Mucosa of rectum (tissue), 2 donors: ENCODE data around the gene IL1A.

Experiments used
- H3K27ac ChIP-seq, 2 donors: one replicate each; pipeline ENCODE4 v1.7.0; 2013; ENCODE audit warnings: inconsistent platforms in 2 of 2, low read depth in 2 of 2, low read length in 2 of 2
- H3K27me3 ChIP-seq, 2 donors: one replicate each; pipeline ENCODE4 v1.7.0; 2013; ENCODE audit warnings: low read length in 2 of 2; ENCODE audit not compliant: control insufficient read depth in 2 of 2, insufficient read depth in 2 of 2
- H3K36me3 ChIP-seq, 2 donors: one replicate each; pipeline ENCODE4 v1.7.0; 2013; ENCODE audit warnings: low read length in 2 of 2; ENCODE audit not compliant: control insufficient read depth in 2 of 2, insufficient read depth in 2 of 2
- H3K4me1 ChIP-seq, 2 donors: one replicate each; pipeline ENCODE4 v1.7.0; 2013; ENCODE audit warnings: low read length in 2 of 2, mild to moderate bottlenecking in 1 of 2; ENCODE audit not compliant: control insufficient read depth in 2 of 2, insufficient read depth in 2 of 2
- H3K4me3 ChIP-seq, 2 donors: one replicate each; pipeline ENCODE4 v1.7.0; 2013; ENCODE audit warnings: low read length in 2 of 2
- H3K9ac ChIP-seq, 2 donors: one replicate each; pipeline ENCODE4 v1.7.0; 2013; ENCODE audit warnings: low read length in 2 of 2, low read depth in 1 of 2, mild to moderate bottlenecking in 1 of 2
- H3K9me3 ChIP-seq, 2 donors: one replicate each; pipeline ENCODE4 v1.7.0; 2013; ENCODE audit warnings: low read length in 2 of 2; ENCODE audit not compliant: control insufficient read depth in 2 of 2
- donor health status: healthy.
- donor health status: Normal muscosa, but diverticular disease.

IL1A gene

DNA sequence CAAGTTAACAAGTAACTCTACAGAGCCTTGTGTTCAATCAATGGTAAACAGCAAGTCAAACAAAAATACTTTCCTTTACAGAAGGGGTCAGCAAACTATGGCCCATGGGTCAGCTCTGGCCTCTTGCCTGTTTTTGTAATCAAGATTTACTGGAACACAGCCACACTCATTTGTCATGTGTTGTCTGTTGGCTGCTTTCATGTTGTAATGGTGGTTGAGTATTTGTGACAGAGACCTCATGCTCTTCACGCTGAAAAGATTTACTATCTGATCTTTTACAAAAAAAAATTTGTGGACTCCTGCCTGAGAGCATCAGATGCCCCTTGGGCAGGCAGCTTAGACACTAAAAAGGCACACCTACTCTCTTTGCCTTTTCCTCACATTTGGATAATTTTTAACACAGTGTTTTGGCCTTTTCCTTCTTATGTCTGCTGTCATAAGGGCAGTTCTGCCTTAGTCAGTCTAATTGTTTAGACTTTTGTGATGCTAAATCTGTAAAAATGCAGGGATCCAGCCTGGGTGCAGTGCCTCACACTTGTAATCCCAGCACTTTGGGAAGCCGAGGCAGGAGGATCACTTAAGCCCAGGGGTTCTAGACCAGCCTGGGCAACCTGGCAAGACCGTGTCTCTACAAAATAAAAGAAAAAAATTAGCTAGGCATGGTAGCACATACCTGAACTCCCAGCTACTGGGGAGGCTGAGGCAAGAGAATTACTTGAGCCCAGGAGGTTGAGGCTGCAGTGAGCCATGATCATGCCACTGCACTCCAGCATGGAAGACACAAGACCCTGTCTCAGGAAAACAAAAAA lies 34.0 kb upstream of the IL1A start:
- no peaks in the 10 kb centered on the region for H3K9me3 ChIP-seq
- H3K4me3 ChIP-seq: no peak overlapping the region
- H3K9ac ChIP-seq: no peak overlapping the region
- no peak overlapping the region for H3K27ac ChIP-seq
- no peaks in the 10 kb centered on the region for H3K36me3 ChIP-seq
- H3K27me3 ChIP-seq: no peaks in the 10 kb centered on the region
- peaks cover 0 to 4% of the 10 kb centered on the region in 2 donors for H3K4me1 ChIP-seq

DNA sequence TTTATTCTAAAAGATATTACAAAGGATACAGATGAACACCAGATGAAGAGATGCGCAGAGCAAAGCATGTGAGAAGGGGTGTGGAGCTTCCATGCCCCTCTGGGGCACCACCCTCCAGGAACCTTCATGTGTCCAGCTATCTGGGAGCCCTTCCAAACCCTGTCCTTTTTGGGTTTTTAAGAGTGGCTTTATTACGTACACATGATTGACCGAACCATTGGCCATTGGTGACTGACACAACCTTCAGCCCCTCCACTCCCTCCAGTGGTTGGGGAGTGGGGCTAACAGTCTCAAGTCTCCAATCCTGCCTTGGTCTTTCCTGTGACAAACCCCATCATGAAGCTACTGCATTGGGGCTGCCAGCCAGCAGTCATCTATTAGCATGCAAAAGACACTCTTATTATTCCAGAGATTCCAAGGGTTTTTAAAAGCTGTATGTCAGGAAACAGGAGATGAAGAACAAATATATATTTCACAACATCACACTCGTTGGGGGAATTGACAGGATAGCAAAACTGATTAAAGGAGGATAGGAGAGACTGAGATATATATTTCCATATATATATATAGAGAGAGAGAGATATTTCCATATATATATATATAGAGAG lies 32.9 kb upstream of the IL1A start:
- peaks cover 3 to 4% of the 10 kb centered on the region in 2 donors for H3K4me1 ChIP-seq
- no peak overlapping the region for H3K4me3 ChIP-seq
- H3K36me3 ChIP-seq: no peaks in the 10 kb centered on the region
- no peak overlapping the region for H3K27ac ChIP-seq
- H3K9ac ChIP-seq: no peak overlapping the region
- no peaks in the 10 kb centered on the region for H3K9me3 ChIP-seq
- no peaks in the 10 kb centered on the region for H3K27me3 ChIP-seq

DNA sequence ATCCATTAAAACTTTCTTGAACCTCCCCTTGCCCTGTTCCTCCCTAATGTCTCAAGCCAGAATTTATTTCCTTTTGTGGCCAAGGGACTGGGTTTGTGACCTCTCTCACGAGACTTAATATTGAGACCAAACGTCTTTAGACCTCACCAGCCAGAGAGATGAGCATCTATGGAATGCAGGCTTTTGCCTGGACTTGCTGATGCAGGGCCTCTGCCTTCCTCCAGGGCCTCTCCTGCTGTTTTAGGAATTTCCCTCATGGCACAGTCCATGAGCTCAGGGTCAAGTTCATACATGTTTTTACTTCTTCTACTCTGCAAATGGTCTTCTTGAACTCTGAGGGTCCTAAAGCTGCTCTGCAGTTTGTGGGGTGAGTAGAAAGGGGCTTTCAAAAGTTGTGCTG lies 30.0 kb upstream of the IL1A start:
- H3K36me3 ChIP-seq: no peaks in the 10 kb centered on the region
- H3K4me3 ChIP-seq: no peak overlapping the region
- H3K9ac ChIP-seq: no peak overlapping the region
- H3K4me1 ChIP-seq: peaks cover 3 to 7% of the 10 kb centered on the region in 2 donors
- H3K27ac ChIP-seq: no peak overlapping the region
- H3K9me3 ChIP-seq: no peaks in the 10 kb centered on the region
- no peaks in the 10 kb centered on the region for H3K27me3 ChIP-seq

DNA sequence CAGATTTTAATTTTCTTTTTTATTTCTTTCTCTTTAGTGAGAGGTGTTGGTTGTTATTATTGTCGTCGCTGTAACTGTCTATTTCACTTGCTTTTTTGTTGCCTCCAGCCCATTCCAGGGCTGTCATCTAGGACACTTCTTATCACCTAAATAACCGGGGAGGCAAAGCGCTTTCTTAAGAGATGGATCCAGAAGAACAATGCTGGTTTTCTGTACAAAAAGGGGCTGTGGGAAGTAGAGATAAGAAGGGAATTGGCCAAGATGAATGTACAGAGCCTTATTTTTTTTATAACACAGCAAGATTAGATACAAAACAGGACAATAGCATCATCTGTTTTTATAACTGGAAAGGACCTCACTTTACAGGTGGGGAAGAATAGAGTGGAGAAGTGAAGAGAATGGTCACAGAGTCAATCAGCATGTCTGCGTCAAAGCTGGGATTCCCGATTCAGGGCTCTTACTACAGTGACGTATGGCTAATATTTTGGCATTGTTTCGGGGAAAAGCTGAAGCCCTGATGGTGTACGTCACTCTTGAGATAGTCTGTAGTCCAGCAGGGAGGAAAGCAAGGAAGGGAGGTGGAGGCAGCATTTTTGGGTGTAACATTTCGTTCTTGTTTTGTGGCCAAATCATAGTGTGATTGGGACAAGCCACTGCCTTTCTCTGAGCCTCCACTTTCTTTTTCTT lies 29.1 kb upstream of the IL1A start:
- Histone ChIP-seq H3K4me1 (peaks cover 3 to 7% of the 10 kb centered on the region in 2 donors), H3K9me3 (no peaks in the 10 kb centered on the region), H3K9ac (no peak overlapping the region), H3K27ac (no peak overlapping the region), H3K4me3 (no peak overlapping the region), H3K36me3 (no peaks in the 10 kb centered on the region), H3K27me3 (no peaks in the 10 kb centered on the region)

DNA sequence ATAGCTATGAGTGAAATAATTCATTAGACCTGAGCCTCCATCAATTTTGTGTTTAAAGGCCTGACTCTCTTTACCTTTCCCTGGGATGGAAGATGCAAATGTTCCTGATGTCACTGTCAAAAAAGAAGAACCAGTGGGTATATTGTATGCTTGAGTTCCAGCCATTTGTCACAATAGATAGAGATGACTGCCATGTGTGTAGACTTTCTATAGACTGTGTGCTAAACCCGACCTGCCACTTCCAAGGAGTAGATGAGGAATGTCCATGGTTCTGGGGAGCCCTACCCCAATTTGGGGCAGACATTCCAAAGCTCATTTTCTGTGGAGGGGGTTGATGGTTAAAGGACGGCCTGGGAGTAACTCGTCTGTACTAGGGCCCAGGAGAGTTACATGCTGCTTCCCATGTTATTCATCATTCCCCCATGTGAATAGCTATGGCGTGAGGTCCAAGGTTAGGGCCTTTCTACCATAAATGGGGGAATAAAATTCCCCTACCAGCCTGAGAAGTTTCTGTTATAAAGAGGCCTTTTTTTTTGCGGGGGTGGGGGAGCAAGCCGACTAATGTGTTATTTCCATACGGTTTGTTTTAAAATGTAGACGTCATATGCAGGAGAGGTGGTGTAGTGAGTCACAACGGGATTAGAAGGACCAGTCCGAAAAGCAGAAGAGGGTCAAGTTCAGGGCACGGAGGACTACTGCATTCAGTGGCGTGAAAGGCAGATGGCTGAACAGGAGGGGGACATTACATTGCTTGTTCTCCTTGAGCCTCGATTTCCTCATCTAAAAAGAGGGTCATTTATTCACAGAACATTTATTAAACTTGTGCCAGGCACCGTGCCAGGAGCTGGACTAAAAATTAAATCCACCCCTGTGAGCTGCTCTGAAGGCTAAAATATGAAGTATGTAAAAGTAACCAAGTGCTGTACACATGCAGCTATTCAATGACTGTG lies 28.3 kb upstream of the IL1A start:
- no peaks in the 10 kb centered on the region for H3K36me3 ChIP-seq
- no peak overlapping the region for H3K4me3 ChIP-seq
- H3K9me3 ChIP-seq: no peaks in the 10 kb centered on the region
- no peak overlapping the region for H3K27ac ChIP-seq
- peaks cover 3 to 7% of the 10 kb centered on the region in 2 donors for H3K4me1 ChIP-seq
- no peak overlapping the region for H3K9ac ChIP-seq
- H3K27me3 ChIP-seq: no peaks in the 10 kb centered on the region

DNA sequence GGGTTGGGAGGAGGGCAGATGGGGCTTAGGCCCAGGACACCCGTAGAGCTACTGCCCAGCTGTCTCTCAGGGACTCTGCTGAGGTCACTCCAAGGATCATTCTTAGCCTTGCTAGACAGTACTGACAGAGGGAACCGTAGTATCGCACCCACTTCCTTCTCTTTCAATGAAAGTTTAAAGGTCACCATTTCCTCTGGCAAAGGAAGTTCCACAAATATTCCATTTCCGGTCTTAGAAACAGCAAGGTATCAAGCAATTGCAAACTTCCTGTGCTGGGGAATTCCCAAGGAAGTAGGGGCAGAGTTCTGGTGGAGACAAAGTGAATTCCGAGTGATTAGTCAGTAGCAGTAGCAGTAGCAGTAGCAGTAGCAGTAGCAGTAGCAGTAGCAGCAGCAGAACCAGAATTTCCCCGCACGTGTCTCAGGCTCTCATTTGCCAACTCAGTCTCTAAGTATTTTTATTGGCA lies 27.6 kb upstream of the IL1A start:
- H3K27me3 ChIP-seq: no peaks in the 10 kb centered on the region
- peaks cover 3 to 7% of the 10 kb centered on the region in 2 donors for H3K4me1 ChIP-seq
- H3K27ac ChIP-seq: no peak overlapping the region
- H3K36me3 ChIP-seq: no peaks in the 10 kb centered on the region
- peak overlapping the region in 1 of 2 donors; percentile 9 for H3K4me3 ChIP-seq
- no peaks in the 10 kb centered on the region for H3K9me3 ChIP-seq
- H3K9ac ChIP-seq: no peak overlapping the region

DNA sequence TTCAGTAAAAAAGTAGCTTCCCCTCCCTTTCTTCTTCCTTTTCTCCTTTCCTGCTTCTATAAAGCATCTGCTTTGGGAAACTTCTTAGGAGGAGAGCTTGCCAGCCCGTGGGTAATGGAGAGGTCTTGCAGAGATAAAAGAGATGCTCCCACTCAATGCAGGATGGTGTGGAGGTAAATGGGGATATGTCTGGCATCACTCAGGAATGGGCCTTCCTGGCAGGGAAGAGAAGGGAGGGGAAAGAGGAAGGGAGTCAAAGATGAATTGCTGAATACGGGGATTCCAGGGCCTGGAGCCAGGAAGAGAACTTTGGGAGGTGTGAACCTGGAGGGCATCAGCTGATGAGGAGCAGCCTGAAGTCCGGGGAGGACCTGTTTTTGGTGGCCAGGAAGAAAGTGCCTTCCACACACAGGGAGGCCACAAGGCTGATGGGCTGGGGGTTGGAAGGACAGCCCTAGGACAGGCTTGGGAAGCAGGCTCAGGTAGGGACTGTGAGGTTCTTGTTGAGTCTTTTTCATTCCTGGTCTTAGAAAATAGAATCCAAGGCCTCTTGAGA lies 27.1 kb upstream of the IL1A start:
- Histone ChIP-seq H3K4me3 (peak overlapping the region in 1 of 2 donors; percentile 9), H3K27me3 (no peaks in the 10 kb centered on the region), H3K27ac (no peak overlapping the region), H3K36me3 (no peaks in the 10 kb centered on the region), H3K9ac (no peak overlapping the region), H3K4me1 (peaks cover 3 to 7% of the 10 kb centered on the region in 2 donors), H3K9me3 (no peaks in the 10 kb centered on the region)

DNA sequence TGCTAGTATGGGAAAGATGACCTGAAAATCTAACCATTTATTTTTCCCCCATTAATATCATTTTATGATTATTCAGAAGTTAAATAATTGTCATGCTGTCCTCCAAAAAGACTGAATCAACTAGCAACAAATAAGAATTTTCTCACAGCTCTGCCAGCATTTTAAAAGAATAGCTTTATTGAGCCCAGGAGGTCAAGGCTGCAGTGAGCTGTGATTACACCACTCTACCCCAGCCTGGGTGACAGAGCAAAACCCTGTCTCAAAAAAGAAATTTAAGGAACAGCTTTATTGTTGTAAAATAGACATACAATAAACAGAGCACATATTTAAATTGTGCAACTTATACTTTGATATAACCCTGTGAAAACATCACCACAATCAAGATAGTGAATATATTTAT lies 24.8 kb upstream of the IL1A start:
- no peak overlapping the region for H3K27ac ChIP-seq
- no peak overlapping the region for H3K9ac ChIP-seq
- no peaks in the 10 kb centered on the region for H3K36me3 ChIP-seq
- H3K4me1 ChIP-seq: peaks cover 3 to 7% of the 10 kb centered on the region in 2 donors
- H3K9me3 ChIP-seq: no peaks in the 10 kb centered on the region
- H3K4me3 ChIP-seq: no peak overlapping the region
- H3K27me3 ChIP-seq: no peaks in the 10 kb centered on the region

DNA sequence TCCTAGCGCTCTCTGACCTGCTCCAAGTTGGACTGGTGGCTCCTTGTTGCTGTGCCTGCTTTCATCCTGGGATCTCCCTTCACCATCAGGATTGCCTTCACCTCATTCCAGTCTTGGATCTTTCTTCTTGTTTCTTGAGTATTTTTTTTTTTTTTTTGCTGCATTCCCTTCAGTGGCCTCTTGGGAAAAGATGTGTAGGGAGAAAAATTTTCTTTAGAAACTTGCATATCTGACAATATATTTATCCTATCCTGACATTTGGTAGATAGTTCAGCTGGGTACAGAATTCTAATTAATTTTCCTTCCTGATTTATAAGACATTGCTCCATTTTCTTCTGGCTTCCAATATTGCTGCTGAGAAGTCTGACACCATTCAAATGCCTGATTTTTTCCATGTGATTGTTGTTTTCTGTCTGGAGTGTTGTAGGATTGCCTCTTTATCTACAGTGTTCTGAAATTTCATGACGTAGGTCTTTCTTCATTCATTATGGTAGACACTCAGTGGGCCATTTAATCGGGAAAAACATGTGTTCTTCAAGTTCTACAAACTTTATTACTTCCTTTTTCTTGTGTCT lies 23.0 kb upstream of the IL1A start:
- no peak overlapping the region for H3K27ac ChIP-seq
- no peak overlapping the region for H3K4me3 ChIP-seq
- no peak overlapping the region for H3K9ac ChIP-seq
- peaks cover 3 to 6% of the 10 kb centered on the region in 2 donors for H3K4me1 ChIP-seq
- no peaks in the 10 kb centered on the region for H3K27me3 ChIP-seq
- no peaks in the 10 kb centered on the region for H3K36me3 ChIP-seq
- no peaks in the 10 kb centered on the region for H3K9me3 ChIP-seq
